GM21390 (cell line): ENCODE measurements around the gene IL2RA.
"Not testable (repeated sequence)": the region's sequence is repeated elsewhere in the genome, so short reads cannot be mapped to it uniquely, and the experiment has no call there.

ENCODE experiments used
- ATAC-seq: cut with Tn5 transposase; IDR thresholded peaks from one replicate; pipeline ENCODE4 v1.9.1; 2021; ENCODE audit not compliant: unreplicated experiment

The IL2RA gene

DNA sequence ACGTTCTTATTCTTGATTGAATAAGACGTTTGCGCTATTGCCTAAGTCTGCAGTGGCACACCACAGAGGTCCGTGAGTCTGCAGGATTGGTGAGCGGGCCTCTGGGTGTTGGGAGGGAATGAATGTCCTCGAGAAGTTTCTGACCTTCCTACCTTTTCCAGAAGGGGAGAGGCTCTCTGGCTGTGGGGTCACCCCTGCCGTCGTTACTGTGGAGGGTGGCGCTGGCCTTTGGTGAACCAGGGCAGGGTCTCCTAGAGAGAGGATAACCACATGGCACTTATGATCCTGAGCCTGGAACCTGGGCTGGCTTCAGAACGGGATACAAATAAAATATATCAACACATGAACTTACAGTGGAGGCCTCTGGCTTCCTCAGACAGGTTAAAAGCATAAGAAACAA is 98.6 kb downstream of the IL2RA start:
- ATAC-seq, result no peak

DNA sequence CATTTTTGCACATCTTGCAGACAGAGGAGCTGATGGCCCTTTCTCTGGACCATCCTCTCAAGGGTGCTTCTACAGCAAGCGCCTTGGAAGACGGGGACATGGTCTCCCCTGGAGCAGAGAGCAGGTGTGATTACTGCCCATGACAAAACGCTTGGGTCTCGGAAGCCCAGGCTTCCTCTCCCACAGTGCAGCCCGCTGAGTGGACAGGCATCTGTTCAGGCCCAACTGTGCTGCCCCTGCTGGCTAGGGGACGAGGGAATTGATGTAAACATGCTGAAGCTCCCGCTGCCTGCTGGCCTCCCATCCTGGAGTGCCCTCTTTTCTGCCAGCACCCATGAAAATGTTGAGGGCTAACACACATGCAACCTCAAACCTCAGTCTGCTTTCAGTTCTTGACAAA is 99.1 kb downstream of the IL2RA start:
- no peak for ATAC-seq

DNA sequence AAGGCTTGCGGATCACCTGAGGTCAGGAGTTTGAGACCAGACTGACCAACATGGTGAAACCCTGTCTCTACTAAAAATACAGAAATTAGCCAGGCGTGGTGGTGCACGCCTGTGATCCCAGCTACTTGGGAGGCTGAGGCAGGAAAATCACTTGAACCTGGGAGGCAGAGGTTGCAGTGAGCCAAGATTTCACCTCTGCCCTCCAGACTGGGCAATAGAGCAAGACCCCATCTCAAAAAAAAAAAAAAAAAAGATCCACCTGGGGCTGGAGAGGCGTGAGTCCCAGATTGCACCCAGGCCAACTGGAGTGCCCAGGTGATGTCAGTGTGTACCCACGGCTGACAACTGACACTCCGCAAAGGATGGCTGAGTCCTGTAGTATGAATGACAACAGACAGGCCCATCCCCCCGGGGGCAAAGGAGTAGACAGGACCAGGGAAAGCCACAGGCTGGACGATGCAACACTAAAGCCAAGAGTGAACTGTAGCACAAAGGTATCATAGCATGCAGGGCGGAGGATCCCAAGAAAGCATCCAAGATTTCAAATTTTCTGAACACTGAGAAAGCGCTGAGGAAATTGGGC is 99.7 kb downstream of the IL2RA start:
- ATAC-seq, result not testable (repeated sequence)

DNA sequence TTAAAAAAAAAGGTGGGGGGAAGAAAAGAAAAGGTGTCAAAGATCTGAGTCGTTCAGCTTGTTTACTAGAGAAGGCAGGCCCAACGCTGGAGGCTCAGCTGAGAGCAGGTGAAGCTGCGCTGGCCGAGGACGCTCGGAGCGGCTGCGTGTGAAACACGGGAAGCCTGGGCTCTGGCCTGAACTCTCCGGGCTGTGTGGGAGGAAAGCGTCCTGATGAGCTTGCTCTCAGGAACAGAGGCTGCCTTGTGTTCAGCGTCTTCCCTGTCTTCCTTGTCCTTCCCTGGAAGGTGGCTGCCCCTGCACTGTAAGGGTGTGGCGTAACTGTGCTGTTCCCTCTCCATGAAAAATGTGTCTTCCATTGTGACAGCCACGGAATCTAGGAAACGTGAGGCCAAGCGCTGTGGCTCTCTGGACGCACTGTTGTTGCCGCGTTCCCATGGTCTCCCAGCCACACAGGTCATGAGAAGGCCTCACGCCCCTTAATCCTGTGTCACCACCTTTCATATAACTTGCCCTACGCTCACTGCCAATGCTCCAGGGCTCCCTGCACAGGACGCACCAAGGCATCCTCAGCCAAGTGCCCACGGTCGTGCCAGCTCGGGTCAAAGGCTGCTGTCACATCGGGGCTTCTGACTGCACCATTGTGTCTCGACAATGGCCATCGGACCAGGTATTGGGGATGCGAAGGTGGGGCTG is 100.6 kb downstream of the IL2RA start:
- no peak for ATAC-seq

DNA sequence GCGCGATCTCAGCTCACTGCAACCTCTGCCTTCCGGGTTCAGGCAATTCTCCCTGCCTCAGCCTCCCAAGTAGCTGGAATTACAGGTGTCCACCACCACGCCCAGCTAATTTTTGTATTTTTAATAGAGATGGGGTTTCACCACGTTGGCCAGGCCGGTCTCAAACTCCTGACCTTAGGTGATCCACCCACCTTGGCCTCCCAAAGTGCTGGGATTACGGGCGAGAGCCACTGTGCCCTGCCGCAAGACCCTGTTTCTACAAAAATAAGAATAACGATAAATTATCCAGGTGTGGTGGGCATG is 101.2 kb downstream of the IL2RA start:
- not testable (repeated sequence) for ATAC-seq
